ENCODE data around the gene MTX3.
A peak's percentile ranks its signal among the peaks of the same experiment; 100 is the strongest.

The MTX3 gene

GRCh38 chr5:79990598-79991507, at the start of gene MTX3:
Gene MTX3, minus strand, starts transcription at chr5:79991262. Its CDS starts 24 bp downstream, at chr5:79991238.
- DNase-seq: peak; percentile 87

GRCh38 chr5:80039650-80040049, 48.6 kb upstream of the MTX3 start:
- DNase-seq: no peak

GRCh38 chr5:80037366-80037765, 46.3 kb upstream of the MTX3 start:
- DNase-seq: no peak

DNA sequence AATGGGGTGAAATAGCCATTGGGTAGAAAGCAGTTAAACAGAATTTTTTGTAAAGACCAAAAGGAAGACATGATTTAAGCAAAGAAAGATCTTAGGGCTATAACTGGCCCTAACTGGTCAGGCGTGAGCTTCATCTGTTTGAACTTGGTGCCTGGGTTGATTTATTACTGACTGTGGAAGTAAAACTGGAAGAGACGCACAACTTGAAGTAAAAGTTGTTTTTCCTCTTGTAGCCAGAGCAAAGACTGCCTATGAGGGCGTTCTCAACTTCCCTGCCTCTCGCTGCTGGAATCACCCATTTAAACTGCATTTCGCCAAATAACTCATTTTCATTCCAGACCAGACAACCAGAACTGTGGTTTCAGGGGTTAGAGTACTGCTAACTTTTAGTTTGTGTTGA, 45.6 kb upstream of the MTX3 start:
- no peak for DNase-seq

- no peak for DNase-seq
Measured at GRCh38 chr5:80035839-80036238, 44.8 kb upstream of the MTX3 start.

- no peak for DNase-seq
Measured at GRCh38 chr5:80034962-80035821, 44.1 kb upstream of the MTX3 start, which contains the start of gene THBS4. Gene THBS4, plus strand, starts transcription at chr5:80035348. Its CDS starts 190 bp downstream, at chr5:80035538.

GRCh38 chr5:80034559-80034958, 43.5 kb upstream of the MTX3 start:
- no peak for DNase-seq

DNA sequence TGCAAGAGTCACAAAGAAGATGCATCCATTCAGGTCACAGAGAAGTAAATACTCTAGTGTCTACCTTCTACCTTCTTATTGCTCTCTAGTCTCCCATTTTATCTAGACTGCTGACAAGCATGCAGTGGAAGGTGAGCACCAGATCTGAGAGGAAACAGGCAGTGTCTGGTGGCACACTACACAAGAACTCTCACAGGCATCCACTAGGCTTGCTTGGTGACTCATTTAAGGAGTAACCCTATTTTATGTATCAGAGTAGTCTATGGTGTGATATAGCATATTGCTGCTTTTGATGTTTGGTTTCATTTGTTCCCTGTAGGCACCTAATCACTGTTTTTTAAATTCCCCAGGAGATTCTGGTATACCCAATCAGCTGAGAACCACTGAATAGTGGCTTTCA, 42.5 kb upstream of the MTX3 start:
- DNase-seq: no peak

DNA sequence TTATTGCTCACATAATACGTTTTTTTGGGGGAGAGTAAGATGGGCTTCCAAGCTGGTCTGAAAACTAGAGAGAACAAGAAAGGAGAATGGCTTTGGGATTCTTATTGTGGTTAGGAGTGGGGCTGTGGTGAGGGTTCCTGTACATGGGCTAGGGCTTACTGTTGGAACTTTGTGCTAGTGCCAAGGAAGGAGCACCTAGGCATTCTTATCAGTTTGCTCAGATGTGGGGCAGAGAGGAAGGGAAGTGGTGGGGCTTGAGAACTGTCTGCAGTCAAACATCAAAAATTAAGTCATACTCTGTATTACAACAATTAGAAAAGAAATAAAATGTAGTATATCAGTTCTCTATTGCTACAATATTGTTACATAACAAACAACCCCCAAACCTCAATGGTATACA, 40.0 kb upstream of the MTX3 start:
- no peak for DNase-seq

DNA sequence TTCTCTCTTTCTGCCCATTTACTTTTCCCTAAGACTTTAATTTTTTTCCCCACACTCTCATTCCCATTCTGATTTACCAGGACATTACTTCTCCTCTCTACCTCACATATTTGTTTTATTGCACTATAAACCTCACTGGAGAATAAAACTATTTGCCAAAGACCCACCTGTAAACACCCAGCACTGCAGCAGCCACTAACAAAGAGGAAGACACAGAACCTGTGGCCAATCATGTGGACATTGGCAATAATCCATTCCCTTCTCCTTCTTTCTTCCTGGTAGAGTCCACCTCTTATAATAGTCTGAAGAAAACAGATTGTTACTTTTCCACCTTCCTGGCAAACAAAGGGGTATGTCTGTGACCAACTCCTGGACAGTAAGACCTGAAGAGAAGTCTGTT, 35.8 kb upstream of the MTX3 start:
- DNase-seq: no peak

- DNase-seq: no peak
Measured at GRCh38 chr5:80025069-80025468, 34.0 kb upstream of the MTX3 start.

- DNase-seq: no peak
Measured at GRCh38 chr5:80010754-80011392, 19.8 kb upstream of the MTX3 start.

DNA sequence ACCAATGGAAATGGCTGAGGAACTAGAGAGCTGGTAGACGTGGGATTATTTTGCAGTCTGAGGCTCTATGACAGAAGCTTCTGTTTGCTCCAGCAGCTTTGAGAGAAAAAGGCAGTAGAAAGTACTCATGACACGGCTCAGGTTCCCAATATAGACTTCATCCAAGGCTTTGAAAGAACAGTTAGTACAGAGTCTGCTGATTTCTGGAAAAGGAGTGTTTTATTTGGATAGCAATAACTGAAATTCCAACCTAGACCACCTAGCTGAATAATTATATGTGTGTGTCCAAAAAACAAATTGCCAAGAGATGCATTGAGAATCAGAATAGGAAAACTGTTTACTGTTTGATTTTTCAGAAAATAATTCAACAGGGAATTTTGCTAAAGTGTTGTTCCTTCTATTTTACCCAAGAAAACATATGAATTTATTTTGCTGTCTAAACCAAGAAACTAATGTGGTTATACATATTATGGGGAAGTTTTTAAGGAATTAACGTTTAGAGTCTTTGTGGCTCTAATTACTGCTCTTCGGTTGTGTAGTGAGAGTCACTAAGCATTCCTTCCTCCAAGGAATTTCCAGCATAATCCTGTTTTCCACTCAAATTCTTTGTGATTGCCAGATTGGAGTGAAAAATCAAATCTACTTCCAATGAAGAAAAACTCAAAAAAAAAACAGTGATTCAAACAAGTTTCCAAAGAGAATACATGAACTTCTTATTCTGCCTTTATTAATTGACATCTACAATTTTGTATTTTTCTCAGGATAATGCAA, 18.1 kb upstream of the MTX3 start:
- no peak for DNase-seq

DNA sequence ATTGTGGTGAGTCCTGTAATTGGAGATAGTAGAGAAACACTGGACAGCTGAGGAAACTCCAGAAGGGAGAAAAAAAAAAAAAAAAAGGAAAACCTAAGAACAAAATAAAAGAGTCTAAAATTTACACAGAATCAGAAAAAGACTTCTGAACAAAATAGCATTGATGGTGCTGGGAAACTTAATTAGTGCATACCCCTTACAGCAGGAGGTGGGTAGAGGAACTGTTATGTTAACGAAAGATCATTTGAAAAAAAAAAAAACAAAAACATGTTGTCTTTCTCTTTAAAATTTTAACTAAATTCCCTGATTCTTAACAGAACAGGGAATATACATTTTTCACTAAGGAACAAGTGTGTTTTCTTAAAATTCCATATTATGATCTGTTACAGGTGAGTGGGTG, 11.6 kb upstream of the MTX3 start:
- no peak for DNase-seq

DNA sequence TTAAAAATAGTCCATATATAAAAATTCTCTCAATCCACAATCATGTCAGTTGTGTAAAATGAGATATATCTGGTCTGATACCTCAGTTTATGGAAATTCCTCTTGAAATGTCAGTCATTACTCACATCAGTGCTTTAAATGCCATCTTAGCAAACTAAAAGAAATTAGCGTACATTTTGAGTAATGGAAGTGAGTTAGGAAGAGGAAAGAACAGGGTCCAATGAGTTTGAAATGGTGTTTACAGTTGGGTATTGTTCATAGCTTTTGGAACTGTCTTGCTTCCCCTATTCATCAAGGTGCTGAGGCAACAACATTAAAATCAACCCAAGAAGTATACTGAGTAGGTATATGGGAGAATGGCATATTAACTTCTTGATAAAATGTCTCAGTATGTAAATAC, 8.7 kb upstream of the MTX3 start:
- DNase-seq: no peak

DNA sequence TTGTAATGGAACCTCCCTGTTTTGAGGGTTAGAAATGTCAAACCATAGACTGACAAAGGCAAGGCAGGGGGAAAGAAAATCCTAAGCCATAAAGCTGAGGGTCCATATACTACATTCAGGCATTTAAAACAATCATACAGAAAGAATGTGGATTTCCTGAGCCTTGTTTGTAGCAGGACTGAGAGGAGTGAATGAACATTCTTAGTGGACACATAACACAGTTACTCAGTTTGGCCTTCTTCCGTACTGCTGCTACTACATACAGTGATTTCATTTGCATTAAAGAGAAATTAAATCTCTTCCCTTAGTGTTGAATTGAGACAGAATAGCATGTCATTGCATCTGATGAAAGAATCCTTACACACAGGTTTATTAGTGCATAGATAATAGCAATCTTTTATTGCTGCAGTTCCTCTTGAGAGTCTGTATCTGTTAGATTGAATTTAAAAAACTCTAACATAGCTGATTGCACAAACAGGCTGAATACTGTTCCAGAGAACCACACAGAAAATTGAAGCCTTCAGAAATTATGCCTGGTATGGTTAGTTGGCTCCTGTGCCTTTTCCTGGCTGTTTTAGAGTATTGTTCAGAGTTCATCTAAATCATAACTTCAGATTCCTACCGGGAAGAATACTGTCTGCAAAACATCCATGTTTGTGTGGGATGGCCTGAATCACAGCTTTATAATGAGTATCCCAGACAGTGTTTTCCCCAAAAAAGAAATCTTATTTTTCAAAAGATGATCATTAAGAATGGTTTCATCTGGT, 2.0 kb upstream of the MTX3 start:
- no peak for DNase-seq

- peak; percentile 21 for DNase-seq
Measured at GRCh38 chr5:79990205-79990597, 861 bp downstream of the MTX3 start.

GRCh38 chr5:79986260-79986659, 4.8 kb downstream of the MTX3 start:
- no peak for DNase-seq

DNA sequence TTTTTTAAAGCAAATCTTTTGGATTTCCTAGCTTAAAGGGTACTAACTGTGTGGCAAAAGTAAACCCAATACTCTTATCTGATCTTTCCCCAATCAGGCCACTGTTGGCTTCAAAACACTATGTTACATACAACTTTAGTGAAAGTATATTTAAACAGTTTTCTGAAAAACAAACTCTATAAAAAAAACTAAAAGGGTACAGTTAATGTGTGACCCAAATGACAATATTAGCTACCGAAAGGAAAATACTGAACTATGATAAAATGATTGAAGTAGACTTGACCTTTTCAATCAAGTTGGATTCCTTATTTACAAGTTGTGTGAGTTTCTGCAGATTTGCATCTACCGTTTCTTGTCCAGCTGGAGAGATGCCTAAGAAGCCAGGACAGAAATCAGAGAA, 5.8 kb downstream of the MTX3 start:
- DNase-seq: no peak

- DNase-seq: no peak
Measured at GRCh38 chr5:79984363-79984762, 6.7 kb downstream of the MTX3 start.

DNA sequence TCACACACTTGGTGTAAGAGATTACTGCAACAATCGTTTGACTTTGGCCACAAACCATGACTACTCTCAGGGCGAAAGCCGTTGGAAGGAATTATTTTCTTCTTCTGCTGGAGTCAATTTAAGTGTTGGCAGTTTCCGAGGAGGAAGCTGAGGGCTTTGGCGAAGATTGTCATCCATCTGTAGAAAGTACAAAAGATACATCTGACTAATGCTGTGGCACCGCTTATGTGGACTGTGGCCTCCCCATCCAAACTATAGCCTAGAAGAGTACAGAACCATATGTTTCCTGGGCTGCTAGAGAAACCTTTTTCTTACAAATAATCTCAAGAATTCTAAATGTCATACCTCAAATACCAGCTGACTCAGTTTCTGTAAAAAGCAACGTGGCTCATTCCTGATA, 7.4 kb downstream of the MTX3 start:
- DNase-seq: no peak

- DNase-seq: no peak
Measured at GRCh38 chr5:79982136-79982535, 8.9 kb downstream of the MTX3 start.
